PC-3 (cell line): ENCODE measurements around the gene C6orf47. TPM values are rescaled to one million over a fixed set of nuclear protein-coding genes. Genes with fewer than 3 reads are reported as not detected.

Source experiments
- ATAC-seq: fragments of 200-7000 bp; cut with Tn5 transposase; 2 replicates; pipeline ENCODE4 v1.9.1; 2020; ENCODE audit warnings: mild to moderate bottlenecking, moderate library complexity
- BruUV-seq: library from RNA; stranded (reverse); fragments of 400-500 nt; replicated peaks from 2 replicates; lab custom pipeline; 2021; lab: Mats Ljungman, UMichigan
- CTCF ChIA-PET: fragments of 300-600 bp; sonication (Branson Sonifier 250); formaldehyde crosslinking; loops from one replicate; lab custom pipeline; 2022; ENCODE audit warnings: antibody characterized with exemption; lab: Charles Lee
- POLR2A ChIA-PET: fragments of 300-600 bp; sonication (Branson Sonifier 250); formaldehyde crosslinking; loops from one replicate; lab custom pipeline; 2022; ENCODE audit warnings: antibody characterized with exemption; ENCODE audit not compliant: unreplicated experiment; lab: Charles Lee
- DNase-seq: peaks from one replicate; pipeline ENCODE4 v3.0.0-alpha.2; 2015
- H2AFZ ChIP-seq: fragments of 300-600 bp; sonication (generic); 2 replicates; pipeline ENCODE4 v1.6.0; 2016; ENCODE audit warnings: antibody characterized with exemption, low read length
- H3F3A ChIP-seq: fragments of 300-600 bp; sonication (generic); one replicate; pipeline ENCODE4 v1.6.0; 2017; ENCODE audit warnings: antibody characterized with exemption, low read length, control low read depth, mild to moderate bottlenecking; ENCODE audit not compliant: unreplicated experiment
- H3K27ac ChIP-seq: fragments of 300-600 bp; sonication (generic); 2 replicates; pipeline ENCODE4 v1.5.1; 2016; ENCODE audit warnings: mild to moderate bottlenecking, low read length
- H3K27me3 ChIP-seq: fragments of 300-600 bp; sonication (generic); 2 replicates; pipeline ENCODE4 v1.6.1; 2016; ENCODE audit warnings: low read length, mixed read lengths
- H3K36me3 ChIP-seq: fragments of 300-600 bp; sonication (generic); 2 replicates; pipeline ENCODE4 v1.6.1; 2016; ENCODE audit warnings: low read depth, mixed run types, low read length, mixed read lengths
- H3K4me1 ChIP-seq: fragments of 300-600 bp; sonication (generic); 2 replicates; pipeline ENCODE4 v1.5.1; 2016; ENCODE audit warnings: low read length; ENCODE audit not compliant: insufficient read depth
- H3K4me2 ChIP-seq: fragments of 300-600 bp; sonication (generic); 2 replicates; pipeline ENCODE4 v1.6.0; 2016; ENCODE audit warnings: low read length
- H3K4me3 ChIP-seq: fragments of 300-600 bp; sonication (generic); 2 replicates; pipeline ENCODE4 v1.5.1; 2016; ENCODE audit warnings: mild to moderate bottlenecking, low read length, mixed read lengths
- H3K79me2 ChIP-seq: fragments of 300-600 bp; sonication (generic); 2 replicates; pipeline ENCODE4 v1.6.1; 2017; ENCODE audit warnings: low read length, mixed read lengths
- H3K9ac ChIP-seq: fragments of 300-600 bp; sonication (generic); 2 replicates; pipeline ENCODE4 v1.6.0; 2016; ENCODE audit warnings: mild to moderate bottlenecking, low read length
- H3K9me2 ChIP-seq: fragments of 300-600 bp; sonication (generic); replicated peaks from 2 replicates; pipeline ENCODE4 v1.6.1; 2016; ENCODE audit warnings: mixed run types, low read length, mixed read lengths
- H3K9me3 ChIP-seq: fragments of 300-600 bp; sonication (generic); 2 replicates; pipeline ENCODE4 v1.6.1; 2016; ENCODE audit warnings: low read length, mixed read lengths
- H4K20me1 ChIP-seq: fragments of 300-600 bp; sonication (generic); 2 replicates; pipeline ENCODE4 v1.6.1; 2016; ENCODE audit warnings: low read length, mixed read lengths
- CTCF ChIP-seq: fragments of 300-600 bp; sonication (generic); conservative IDR thresholded peaks from 2 replicates; pipeline ENCODE4 v1.5.1; 2017; ENCODE audit warnings: antibody characterized with exemption, low read depth, mild to moderate bottlenecking, low read length
- EZH2 ChIP-seq: fragments of 300-600 bp; sonication (generic); IDR thresholded peaks from one replicate; pipeline ENCODE4 v1.6.1; 2017; ENCODE audit warnings: antibody characterized with exemption, mild to moderate bottlenecking, low read length; ENCODE audit not compliant: unreplicated experiment
- EZH2phosphoT487 ChIP-seq: fragments of 300-600 bp; sonication (generic); IDR thresholded peaks from 2 replicates; pipeline ENCODE4 v1.6.1; 2018; ENCODE audit warnings: mild to moderate bottlenecking, antibody characterized with exemption, low read length, borderline replicate concordance
- intact Hi-C: fragments of 100-400 bp; cut with micrococcal nuclease; formaldehyde crosslinking; loops from 2 replicates; pipeline ENCODE4 v1.9.0; 2023
- total RNA-seq: library from RNA; depleted of rRNA; stranded (reverse); fragments of >200 nt; gene quantifications from 2 replicates; pipeline ENCODE4 v1.2.3, GENCODE V29; 2014

Gene C6orf47
- total RNA-seq, 1 experiment from 2014 or later, result 26.3 TPM

GRCh38 chr6:31621991-31622390 lies 38.6 kb downstream of the C6orf47 start:
- no peaks in the 10 kb centered on the region for H3K9me2 ChIP-seq
- intact Hi-C loops, result no loop called here
- H3K36me3 ChIP-seq, result peaks cover 35% of the 10 kb centered on the region
- no peak for TF ChIP-seq EZH2phosphoT487
- TF ChIP-seq EZH2, result no peak
- TF ChIP-seq CTCF, result no peak
- peak; percentile 53 for DNase-seq
- H3K4me2 ChIP-seq, result peak overlapping the region; percentile 98
- H3F3A ChIP-seq, result no peaks in the 10 kb centered on the region
- ATAC-seq, result no peak
- peaks cover 24% of the 10 kb centered on the region for H4K20me1 ChIP-seq
- H3K27me3 ChIP-seq, result no peaks in the 10 kb centered on the region
- no peaks in the 10 kb centered on the region for H3K9me3 ChIP-seq
- peaks cover 52% of the 10 kb centered on the region for H3K79me2 ChIP-seq
- CTCF ChIA-PET, result no interaction called here
- peak overlapping the region; percentile 79 for H3K27ac ChIP-seq
- peak overlapping the region; percentile 99 for H3K9ac ChIP-seq
- no peak overlapping the region for H2AFZ ChIP-seq
- POLR2A ChIA-PET, result interaction anchor here (0.8 kb wide), 1 partner anchor 30 kb away, joined by 7 read pairs; no protein-coding TSS in a partner anchor
- no TSS peak for BruUV-seq
- peaks cover 17% of the 10 kb centered on the region for H3K4me1 ChIP-seq
- peak overlapping the region; percentile 99 for H3K4me3 ChIP-seq

- Histone ChIP-seq H3K9ac (peak overlapping the region; percentile 99), H3K79me2 (peaks cover 52% of the 10 kb centered on the region), H4K20me1 (peaks cover 24% of the 10 kb centered on the region), H3K9me2 (no peaks in the 10 kb centered on the region), H3K4me3 (peak overlapping the region; percentile 99), H2AFZ (0 out of 2 replicates have a peak overlapping the region, but pooled peaks have one; percentile 58), H3F3A (no peaks in the 10 kb centered on the region), H3K4me1 (peaks cover 17% of the 10 kb centered on the region), H3K9me3 (no peaks in the 10 kb centered on the region), H3K4me2 (peak overlapping the region; percentile 98), H3K27me3 (no peaks in the 10 kb centered on the region), H3K27ac (peak overlapping the region; percentile 79), H3K36me3 (peaks cover 30% of the 10 kb centered on the region)
- CTCF ChIA-PET, result no interaction called here
- POLR2A ChIA-PET, result interaction anchor here (0.8 kb wide), 1 partner anchor 30 kb away, joined by 7 read pairs; no protein-coding TSS in a partner anchor
- intact Hi-C loops, result no loop called here
- DNase-seq (no peak), ATAC-seq (no peak)
- TF ChIP-seq CTCF, result no peak
- TF ChIP-seq EZH2, result no peak
- no peak for TF ChIP-seq EZH2phosphoT487
- BruUV-seq, result TSS peak; percentile 53
These were observed 39.1 kb downstream of the C6orf47 start for GRCh38 chr6:31621320-31621939.

- ATAC-seq (peak; percentile 62), DNase-seq (no peak)
- CTCF ChIA-PET, result no interaction called here
- TF ChIP-seq EZH2, result no peak
- TF ChIP-seq CTCF, result no peak
- TF ChIP-seq EZH2phosphoT487, result no peak
- Histone ChIP-seq H3K4me2 (peak within 1 kb of the TSS; percentile 98), H3K36me3 (peaks cover 23% of the 10 kb centered on the region), H3K27me3 (no peaks in the 10 kb centered on the region), H3K9ac (peak within 1 kb of the TSS; percentile 99), H3K27ac (peak within 1 kb of the TSS; percentile 91), H3K9me2 (no peaks in the 10 kb centered on the region), H2AFZ (peak within 1 kb of the TSS; percentile 83), H3K4me1 (peaks cover 17% of the 10 kb centered on the region), H3K9me3 (no peaks in the 10 kb centered on the region), H3K79me2 (peaks cover 49% of the 10 kb centered on the region), H3F3A (no peaks in the 10 kb centered on the region), H4K20me1 (peaks cover 24% of the 10 kb centered on the region), H3K4me3 (peak within 1 kb of the TSS; percentile 99)
- no TSS peak for BruUV-seq
- POLR2A ChIA-PET, result no interaction called here
- intact Hi-C loops, result loop anchor here (1.0 kb wide), 2 partner anchors 32 to 45 kb away; partner anchors contain the start of gene BAG6
These were observed 39.8 kb downstream of the C6orf47 start, which contains the start of gene PRRC2A for GRCh38 chr6:31620586-31621319. TSS of gene PRRC2A (plus strand) at chr6:31620715. CDS start at chr6:31622790, 2,075 bp downstream.
